Measurements from ENCODE around the gene MYO3A.

Gene MYO3A

GRCh38 chr10:26172131-26172530 is 238.1 kb downstream of the MYO3A start:
- POLR2A ChIA-PET: no interaction called here
- DNase-seq (ENCODE audit: low read depth, low spot score): no peak
- TF ChIP-seq CTCF (IDR thresholded peaks at IDR 0.05; ENCODE audit: insufficient read depth, low read length, missing control alignments): no peak
- no peak overlapping the region for H3K4me3 ChIP-seq (ENCODE audit: low read depth, low read length)
- CTCF ChIA-PET: no interaction called here

GRCh38 chr10:26173837-26174236 is 239.8 kb downstream of the MYO3A start:
- DNase-seq (ENCODE audit: low read depth, low spot score): no peak
- TF ChIP-seq CTCF (IDR thresholded peaks at IDR 0.05; ENCODE audit: insufficient read depth, low read length, missing control alignments): no peak
- CTCF ChIA-PET: no interaction called here
- H3K4me3 ChIP-seq (ENCODE audit: low read depth, low read length): no peak overlapping the region
- POLR2A ChIA-PET: no interaction called here

- POLR2A ChIA-PET: no interaction called here
- no peak for TF ChIP-seq CTCF (IDR thresholded peaks at IDR 0.05; ENCODE audit: insufficient read depth, low read length, missing control alignments)
- CTCF ChIA-PET: no interaction called here
- no peak overlapping the region for H3K4me3 ChIP-seq (ENCODE audit: low read depth, low read length)
- DNase-seq (ENCODE audit: low read depth, low spot score): no peak
Measured at GRCh38 chr10:26177341-26177740, 243.3 kb downstream of the MYO3A start.

- no peak for DNase-seq (ENCODE audit: low read depth, low spot score)
- ChIA-PET POLR2A (no interaction called here), CTCF (no interaction called here)
- no peak for TF ChIP-seq CTCF (IDR thresholded peaks at IDR 0.05; ENCODE audit: insufficient read depth, low read length, missing control alignments)
- H3K4me3 ChIP-seq (ENCODE audit: low read depth, low read length): no peak overlapping the region
Measured at GRCh38 chr10:26194275-26194674, 260.2 kb downstream of the MYO3A start.

- TF ChIP-seq CTCF (IDR thresholded peaks at IDR 0.05; ENCODE audit: insufficient read depth, low read length, missing control alignments): no peak
- CTCF ChIA-PET: no interaction called here
Measured at GRCh38 chr10:26197248-26197647, 263.2 kb downstream of the MYO3A start.

GRCh38 chr10:26198119-26198518 is 264.1 kb downstream of the MYO3A start:
- POLR2A ChIA-PET: no interaction called here
- TF ChIP-seq CTCF (IDR thresholded peaks at IDR 0.05; ENCODE audit: insufficient read depth, low read length, missing control alignments): no peak
- H3K4me3 ChIP-seq (ENCODE audit: low read depth, low read length): no peak overlapping the region
- DNase-seq (ENCODE audit: low read depth, low spot score): no peak
- CTCF ChIA-PET: no interaction called here

More at GRCh38 chr10:26197248-26197647, 263.2 kb downstream of the MYO3A start:
- no peak for DNase-seq (ENCODE audit: low read depth, low spot score)
- H3K4me3 ChIP-seq (ENCODE audit: low read depth, low read length): no peak overlapping the region
- POLR2A ChIA-PET: no interaction called here
